HG03558 (cell line): ENCODE results near the gene LRRC8E.
A peak's percentile ranks its signal among the peaks of the same experiment; 100 is the strongest.
"Not testable (repeated sequence)": the region's sequence is repeated elsewhere in the genome, so short reads cannot be mapped to it uniquely, and the experiment has no call there.

Experiments
- ATAC-seq: cut with Tn5 transposase; IDR thresholded peaks from one replicate; pipeline ENCODE4 v1.9.1; 2021; ENCODE audit warnings: moderate number of reproducible peaks; ENCODE audit not compliant: unreplicated experiment; ENCODE audit errors: extremely low read depth

The LRRC8E gene

DNA sequence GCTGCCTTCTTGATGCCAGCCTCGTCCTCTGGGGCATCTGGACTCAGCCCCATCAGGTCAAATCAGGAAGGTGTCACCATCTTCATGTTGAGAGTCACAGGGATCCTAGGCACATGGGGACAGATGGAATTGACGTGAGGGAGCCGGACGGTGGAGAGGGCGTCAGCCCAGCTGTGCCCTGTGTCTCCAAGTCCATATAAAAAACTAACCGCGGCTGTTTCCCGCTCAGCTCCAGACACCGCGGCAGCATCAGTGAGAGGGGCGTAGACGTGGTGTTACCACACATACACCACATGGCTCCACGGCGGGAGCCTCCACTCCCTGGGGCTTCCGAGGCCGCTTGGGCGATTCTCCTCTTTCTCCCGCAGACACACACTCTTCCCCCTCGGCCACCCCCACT, 8.5 kb upstream of the LRRC8E start:
- ATAC-seq, result no peak

DNA sequence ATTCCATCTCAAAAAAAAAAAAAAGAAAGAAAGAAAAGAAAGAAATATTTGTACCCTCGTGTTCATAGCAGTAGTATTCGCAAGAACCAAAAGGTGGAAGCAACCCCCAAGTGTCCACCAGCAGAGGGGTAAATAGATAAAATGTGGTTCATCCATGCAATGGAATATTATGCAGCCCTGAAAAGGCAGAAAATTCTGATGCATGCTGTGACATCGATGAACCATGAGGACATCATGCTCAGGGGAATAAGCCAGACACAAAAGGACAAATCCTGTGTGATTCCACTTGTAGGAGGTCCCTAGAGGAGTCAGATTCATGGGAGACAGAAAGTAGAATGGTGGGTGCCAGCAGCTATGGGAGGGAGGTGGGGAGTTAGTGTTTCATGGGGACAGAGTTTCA, 6.4 kb upstream of the LRRC8E start:
- no peak for ATAC-seq

DNA sequence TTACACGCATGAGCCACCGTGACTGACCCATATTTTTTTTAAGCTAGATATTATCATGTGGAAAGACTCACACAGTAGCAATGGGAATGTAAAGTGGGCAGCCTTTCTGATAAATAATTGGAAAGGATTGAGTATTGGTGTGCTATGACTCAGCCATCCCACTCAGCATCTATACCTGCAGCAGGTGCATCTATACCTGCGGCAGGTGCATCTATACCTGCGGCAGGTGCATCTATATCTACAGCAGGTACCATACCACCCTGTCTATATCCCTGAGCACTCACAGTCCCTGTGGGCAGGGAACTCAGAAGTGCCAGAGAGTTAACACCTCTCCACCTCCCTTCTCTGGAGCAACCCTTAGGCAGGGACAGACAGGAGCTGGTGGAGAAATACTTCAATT, 5.2 kb upstream of the LRRC8E start:
- ATAC-seq, result no peak

DNA sequence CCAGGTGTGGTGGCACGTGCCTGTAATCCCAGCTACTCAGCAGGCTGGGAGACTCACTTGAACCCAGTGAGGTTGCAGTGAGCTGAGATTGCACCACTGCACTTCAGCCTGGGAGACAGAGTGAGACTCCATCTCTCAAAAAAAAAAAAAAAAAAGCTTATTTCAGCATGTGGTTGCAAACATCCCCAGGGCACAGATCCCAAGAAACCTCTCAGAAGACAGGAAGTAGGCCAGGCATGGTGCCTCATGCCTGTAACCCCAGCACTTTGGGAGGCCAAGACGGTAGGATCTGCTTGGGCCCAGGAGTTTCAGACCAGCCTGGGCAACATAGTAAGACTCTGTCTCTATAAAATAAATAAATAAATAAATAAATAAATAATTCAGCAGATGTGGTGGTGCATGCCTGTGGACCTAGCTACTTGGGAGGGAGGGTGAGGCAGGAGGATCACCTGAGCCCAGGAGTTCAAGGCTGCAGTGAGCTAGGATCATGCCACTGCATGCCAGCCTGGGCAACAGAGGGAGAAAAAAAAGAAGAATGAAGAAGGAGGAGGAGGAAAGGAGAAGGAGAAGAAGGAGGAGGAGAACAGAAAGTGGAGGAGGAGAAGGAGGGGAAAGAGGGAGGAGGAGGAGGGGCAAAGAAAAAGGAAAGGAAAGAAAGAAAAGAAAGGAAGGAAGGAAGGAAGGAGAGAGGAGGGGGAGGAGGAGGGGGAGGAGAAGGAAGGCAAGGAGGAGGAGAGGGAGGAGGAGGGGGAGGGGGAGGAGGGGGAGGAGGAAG, 4.3 kb upstream of the LRRC8E start:
- ATAC-seq, result no peak

DNA sequence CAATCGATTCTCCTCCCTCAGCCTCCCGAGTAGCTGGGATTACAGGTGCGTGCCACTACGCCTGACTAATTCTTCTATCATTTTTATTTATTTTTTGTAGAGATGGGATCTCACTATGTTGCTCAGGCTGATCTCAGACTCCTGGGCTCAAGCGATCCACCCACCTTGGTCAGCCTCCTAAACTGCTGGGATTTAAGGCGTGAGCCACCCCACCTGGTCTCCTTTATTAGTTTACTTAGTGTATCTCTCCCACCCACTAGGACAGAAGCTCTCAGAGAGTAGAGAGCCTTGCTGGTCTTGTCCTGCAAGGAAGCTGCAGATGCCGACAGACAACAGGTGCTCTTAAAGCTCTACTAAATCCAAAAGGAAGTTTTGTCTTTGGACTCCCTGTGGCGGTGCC, 2.5 kb upstream of the LRRC8E start:
- ATAC-seq, result no peak

DNA sequence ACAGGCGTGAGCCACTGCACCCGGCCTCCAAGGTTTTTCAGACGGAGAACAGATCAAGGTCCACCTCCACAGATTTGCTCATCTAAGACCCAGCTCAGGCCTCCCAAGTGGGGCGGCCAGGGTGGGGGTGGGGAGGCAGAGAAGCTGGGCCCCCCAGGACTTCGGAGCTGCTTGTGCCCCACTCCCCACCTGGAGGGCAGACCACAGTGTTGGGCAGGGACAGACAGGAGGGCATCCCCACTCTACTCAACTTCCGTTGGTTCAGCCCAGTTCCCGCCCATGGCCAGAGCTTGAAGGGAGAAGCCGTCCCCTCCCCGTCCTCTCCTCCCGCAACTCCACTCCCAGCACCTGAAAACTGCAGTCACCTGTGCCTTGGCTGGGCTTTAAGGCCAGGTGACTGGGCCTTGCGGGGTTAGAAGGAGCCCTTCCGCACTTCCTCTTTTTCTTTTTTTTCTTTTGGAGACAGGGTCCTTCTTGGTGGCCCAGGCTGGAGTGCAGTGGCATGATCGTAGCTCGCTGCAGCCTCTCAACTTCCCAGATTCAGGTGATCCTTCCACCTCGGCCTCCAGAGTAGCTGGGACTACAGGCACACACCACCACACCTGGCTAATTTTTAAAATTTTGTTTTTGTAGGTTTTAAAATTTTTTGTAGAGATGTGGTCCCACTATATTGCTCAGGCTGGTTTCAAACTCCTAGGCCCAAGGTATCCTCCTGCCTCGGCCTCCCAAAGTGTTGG, 734 bp upstream of the LRRC8E start:
- ATAC-seq, result no peak

DNA sequence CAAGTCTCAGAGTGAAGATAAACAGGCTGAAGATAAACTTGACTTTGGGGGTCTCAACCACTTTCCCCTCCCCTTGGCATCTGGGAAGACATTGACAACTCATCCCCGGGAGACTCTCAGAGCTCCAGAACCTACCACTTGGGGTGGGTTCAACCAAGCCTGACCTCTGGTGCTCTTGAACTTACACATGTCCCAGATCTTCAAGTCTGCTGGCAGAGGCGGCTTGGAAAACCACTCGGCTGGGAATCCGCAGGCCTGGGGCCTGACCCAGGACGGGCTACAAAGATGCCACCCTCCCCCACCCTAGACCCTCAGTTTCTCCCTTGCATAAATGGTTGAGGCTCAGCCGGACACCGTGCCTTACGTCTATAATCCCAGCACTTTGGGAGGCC, 512 bp downstream of the LRRC8E start:
- no peak for ATAC-seq

DNA sequence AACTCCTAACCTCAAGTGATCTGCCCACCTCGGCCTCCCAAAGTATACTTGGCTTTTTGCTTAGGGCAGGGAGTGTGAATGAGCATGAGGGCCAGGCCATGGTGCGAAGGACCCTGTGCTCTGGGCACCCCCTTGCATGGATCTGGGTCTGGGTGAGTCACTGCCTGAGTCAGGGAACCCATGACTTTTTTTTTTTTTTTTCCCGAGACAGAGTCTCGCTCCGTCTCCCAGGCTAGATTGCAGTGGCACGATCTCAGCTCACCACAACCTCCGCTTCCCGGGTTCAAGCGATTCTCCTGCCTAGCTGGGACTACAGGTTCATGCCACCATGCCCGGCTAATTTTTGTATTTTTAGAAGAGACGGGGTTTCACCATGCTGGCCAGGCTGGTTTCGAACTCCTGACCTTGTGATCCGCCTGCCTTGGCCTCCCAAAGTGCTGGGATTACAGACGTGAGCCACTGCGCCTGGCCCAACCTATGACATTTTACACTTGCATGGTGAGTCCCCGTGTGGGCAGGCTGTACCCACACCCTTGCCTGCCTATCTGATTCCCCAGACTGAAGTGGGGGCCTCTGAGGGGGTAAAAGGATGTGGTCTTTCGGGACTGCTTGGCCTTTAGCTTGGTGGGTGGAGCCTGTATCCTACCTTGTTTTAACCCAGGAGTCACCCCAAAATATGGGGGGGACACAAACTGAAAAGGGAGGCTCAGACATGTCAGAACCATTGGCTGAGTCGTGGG, 5.2 kb downstream of the LRRC8E start:
- not testable (repeated sequence) for ATAC-seq

DNA sequence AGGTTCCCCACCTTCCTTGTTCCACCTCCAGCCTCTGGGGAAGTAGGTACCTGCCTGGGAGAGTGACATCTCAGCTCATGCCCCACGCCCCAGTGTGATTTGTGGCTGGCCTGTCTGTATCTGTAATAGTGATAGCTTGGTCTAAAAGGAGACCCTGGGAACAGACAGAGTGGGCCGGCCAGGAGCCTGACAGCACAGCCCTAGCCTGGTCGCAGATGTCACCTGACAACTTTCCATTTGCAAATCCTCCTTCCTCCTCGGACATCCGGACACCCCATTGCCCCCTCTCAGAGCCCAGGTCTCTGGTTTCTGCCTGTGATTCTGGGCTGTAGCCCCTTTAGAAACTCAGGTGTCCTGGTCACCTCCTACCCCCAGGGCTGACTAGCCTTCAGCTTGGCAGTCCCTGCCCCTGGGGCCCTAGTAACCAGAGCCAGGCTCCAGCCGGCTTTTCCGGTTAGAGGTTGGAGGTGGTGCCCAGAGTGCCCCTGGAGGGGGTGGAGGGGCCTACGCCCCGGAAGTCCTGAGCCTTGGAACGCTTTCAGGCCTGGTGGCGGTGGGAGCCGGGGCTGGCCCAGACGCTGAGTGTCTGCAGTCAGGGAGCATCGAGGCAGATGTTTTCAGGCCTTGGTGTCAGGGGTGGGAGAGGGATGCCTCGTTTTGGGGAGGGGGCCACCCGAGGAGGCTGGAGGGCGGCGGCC, 6.5 kb downstream of the LRRC8E start:
- no peak for ATAC-seq

DNA sequence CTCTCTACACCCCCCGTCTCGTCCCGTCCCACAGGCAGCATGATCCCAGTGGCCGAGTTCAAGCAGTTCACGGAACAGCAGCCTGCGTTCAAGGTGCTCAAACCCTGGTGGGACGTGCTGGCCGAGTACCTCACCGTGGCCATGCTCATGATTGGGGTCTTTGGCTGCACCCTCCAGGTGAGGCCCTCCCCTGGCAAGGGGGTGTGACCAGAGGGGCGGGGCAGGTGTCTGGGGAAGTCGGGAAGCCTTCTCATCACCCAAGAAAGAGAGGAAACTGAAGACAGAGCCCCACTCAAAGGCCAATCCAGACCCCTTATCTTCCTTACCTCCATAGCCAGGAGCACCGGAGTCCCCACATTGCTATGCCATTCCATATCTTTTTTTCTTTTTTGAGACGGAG, 7.3 kb downstream of the LRRC8E start:
- no peak for ATAC-seq

DNA sequence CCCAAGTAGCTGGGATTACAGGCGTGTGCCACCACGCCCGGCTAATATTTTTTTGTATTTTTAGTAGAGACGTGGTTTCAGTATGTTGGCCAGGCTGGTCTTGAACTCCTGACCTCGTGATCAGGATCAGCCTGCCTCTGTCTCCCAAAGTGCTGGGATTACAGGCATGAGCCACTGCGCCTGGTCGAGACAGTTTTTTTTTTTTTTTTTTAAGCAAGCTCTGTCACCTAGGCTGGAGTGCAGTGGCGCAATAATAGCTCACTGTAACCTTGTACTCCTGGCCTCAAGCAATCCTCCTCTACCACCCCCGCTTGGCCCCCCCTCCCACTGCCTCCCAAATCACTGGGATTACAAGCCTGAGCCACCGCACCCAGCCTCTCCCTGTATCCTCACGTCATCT, 9.0 kb downstream of the LRRC8E start:
- ATAC-seq, result no peak

DNA sequence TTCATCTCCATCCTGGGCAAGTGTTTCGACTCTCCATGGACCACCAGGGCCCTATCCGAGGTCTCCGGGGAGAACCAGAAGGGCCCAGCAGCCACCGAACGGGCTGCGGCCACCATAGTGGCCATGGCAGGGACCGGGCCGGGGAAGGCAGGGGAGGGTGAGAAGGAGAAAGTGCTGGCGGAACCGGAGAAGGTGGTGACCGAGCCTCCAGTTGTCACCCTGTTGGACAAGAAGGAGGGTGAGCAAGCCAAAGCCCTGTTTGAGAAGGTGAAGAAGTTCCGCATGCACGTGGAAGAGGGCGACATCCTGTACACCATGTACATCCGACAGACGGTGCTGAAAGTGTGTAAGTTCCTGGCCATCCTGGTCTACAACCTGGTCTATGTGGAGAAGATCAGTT, 10.7 kb downstream of the LRRC8E start:
- ATAC-seq, result no peak

DNA sequence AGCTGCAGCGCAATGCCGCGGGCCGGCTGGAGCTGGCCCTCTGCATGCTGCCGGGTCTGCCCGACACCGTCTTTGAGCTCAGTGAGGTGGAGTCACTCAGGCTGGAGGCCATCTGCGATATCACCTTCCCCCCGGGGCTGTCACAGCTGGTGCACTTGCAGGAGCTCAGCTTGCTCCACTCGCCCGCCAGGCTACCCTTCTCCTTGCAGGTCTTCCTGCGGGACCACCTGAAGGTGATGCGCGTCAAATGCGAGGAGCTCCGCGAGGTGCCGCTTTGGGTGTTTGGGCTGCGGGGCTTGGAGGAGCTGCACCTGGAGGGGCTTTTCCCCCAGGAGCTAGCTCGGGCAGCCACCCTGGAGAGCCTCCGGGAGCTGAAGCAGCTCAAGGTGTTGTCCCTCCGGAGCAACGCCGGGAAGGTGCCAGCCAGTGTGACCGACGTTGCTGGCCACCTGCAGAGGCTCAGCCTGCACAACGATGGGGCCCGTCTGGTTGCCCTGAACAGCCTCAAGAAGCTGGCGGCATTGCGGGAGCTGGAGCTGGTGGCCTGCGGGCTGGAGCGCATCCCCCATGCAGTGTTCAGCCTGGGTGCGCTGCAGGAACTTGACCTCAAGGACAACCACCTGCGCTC, 11.6 kb downstream of the LRRC8E start:
- ATAC-seq, result no peak

DNA sequence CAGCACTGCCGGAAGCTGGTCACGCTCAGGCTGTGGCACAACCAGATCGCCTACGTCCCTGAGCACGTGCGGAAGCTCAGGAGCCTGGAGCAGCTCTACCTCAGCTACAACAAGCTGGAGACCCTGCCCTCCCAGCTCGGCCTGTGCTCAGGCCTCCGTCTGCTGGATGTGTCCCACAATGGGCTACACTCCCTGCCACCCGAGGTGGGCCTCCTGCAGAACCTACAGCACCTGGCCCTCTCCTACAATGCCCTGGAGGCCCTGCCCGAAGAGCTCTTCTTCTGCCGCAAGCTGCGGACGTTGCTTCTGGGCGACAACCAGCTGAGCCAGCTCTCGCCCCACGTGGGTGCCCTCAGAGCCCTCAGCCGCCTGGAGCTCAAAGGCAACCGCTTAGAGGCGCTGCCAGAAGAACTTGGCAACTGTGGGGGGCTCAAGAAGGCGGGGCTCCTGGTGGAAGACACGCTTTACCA, 12.1 kb downstream of the LRRC8E start:
- ATAC-seq, result no peak

DNA sequence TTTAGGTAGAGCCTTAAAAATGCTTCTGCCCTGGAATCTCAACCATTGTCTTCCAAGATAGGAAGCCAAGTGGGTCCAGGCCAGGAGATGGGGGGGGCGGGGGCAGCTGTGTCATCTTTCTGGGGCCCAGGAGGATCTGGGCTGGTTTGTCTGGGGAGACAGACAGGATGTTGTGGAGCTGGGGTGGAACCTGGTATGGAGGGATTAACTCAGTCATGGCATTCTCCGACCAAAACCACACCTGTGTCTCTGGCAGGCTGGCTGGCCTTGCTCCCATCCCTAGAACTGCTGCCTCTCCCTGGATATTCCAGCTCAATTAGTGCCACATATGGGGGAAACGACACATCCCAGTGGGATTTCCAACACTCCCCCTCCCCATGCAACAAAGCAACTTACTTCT, 12.6 kb downstream of the LRRC8E start:
- no peak for ATAC-seq

DNA sequence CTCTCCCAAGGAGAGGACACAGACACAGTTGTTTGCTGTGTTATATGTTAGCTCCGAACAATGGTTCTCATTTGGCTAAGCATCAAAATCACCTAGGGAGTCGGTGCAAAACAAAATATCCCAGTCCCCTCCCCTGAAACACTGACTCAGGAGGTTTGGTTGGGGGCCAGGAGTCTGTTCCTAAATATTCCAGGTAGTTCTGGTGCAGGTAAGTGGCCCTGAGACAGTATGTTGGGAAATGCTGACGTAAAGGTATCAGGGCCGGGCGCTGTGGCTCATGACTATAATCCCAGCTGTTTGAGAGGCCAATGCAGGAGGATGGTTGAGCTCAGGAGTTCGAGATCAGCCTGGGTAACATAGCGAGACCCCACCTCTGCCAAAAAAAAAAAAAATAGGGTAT, 13.0 kb downstream of the LRRC8E start:
- ATAC-seq, result no peak

DNA sequence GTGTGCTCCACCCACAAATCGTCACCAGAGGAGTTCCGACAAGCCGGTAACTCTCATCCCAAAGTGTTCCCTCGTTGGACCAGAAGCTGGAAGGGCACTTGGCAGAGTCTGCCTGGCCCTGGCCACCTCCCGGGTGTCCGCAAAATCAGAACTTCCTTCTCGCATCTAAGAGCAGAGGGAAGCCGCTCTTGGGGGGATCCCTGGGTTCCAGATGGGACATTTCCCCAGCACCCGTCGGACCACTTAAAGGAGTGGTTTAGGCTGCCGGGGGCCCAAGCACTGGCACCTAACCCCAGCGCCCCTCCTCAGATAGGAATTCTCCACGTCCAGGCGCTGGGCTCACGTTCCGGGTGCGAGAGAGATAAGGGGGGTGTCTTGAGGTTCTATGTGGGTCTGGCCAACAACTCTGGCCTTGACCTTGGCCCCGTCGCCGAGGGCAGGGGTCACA, 14.5 kb downstream of the LRRC8E start:
- ATAC-seq, result no peak

DNA sequence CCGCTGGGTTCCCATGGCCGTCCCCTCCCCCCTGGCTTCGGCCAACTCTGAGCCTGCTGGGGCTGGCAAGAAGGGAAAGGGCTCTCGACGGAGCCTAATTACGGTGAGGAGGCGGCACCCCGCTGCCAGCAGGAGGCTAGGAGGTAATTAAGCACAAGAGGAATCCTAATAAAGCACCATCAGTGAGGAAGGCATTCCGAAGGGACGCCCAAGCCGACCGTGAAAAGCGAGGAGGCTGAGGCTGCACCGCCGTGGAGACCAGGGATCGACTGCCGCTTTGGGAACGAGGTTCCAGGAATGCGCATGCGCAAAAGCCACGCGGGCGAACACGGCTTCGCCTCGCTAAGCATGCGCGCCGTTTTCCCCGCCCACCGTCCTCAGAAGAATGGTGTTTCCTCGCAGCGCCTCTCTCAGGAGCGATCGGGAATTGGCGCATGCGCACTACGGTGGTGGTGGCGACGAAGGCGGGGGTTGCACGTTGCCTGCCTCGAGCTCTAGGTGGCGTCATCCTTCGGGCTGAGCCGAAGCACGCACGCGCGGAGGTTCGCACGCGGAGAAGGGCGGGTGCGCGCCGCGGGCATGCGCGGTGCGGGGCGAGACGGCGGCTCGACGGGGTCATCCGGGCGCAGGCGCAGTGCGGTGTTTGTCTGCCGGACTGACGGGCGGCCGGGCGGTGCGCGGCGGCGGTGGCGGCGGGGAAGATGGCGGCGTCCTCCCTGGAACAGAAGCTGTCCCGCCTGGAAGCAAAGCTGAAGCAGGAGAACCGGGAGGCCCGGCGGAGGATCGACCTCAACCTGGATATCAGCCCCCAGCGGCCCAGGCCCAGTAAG, 15.1 kb downstream of the LRRC8E start, which contains the start of gene MAP2K7:
TSS of gene MAP2K7 (plus strand) at position 634 of the 830 bp plus-strand sequence. CDS start at position 702, 68 bp downstream.
- ATAC-seq, result peak; percentile 80
